ENCODE measurements around the gene P4HB.
A peak's percentile ranks its signal among the peaks of the same experiment; 100 is the strongest.

P4HB gene

GRCh38 chr17:81811705-81812570 lies 48.4 kb downstream of the P4HB start:
- peaks cover 23% of the 10 kb centered on the region for H3K27me3 Mint-ChIP-seq

GRCh38 chr17:81810892-81811704 lies 49.2 kb downstream of the P4HB start:
- no peak for DNase-seq (ENCODE audit: low spot score in 2 of 2)
- H3K4me3 Mint-ChIP-seq: no peak overlapping the region
- no peak for ATAC-seq (ENCODE audit: low read depth)
- H3K4me1 Mint-ChIP-seq: peaks cover 5% of the 10 kb centered on the region
- H3K27ac Mint-ChIP-seq: no peak overlapping the region
- no peaks in the 10 kb centered on the region for H3K36me3 Mint-ChIP-seq
- peaks cover 21% of the 10 kb centered on the region for H3K27me3 Mint-ChIP-seq
- H3K9me3 Mint-ChIP-seq: no peaks in the 10 kb centered on the region

More at GRCh38 chr17:81811705-81812570, 48.4 kb downstream of the P4HB start:
- Mint-ChIP-seq H3K4me3 (no peak overlapping the region), H3K27ac (no peak overlapping the region), H3K4me1 (peaks cover 5% of the 10 kb centered on the region), H3K9me3 (no peaks in the 10 kb centered on the region), H3K36me3 (no peaks in the 10 kb centered on the region)
- no peak for ATAC-seq (ENCODE audit: low read depth)
- no peak for DNase-seq (ENCODE audit: low spot score in 2 of 2)

- Mint-ChIP-seq H3K27ac (no peak overlapping the region), H3K36me3 (no peaks in the 10 kb centered on the region), H3K4me3 (no peak overlapping the region), H3K27me3 (peaks cover 21% of the 10 kb centered on the region), H3K9me3 (no peaks in the 10 kb centered on the region), H3K4me1 (peaks cover 5% of the 10 kb centered on the region)
- ATAC-seq (ENCODE audit: low read depth) (no peak), DNase-seq (ENCODE audit: low spot score in 2 of 2) (no peak)
Measured at GRCh38 chr17:81810476-81810875, 49.9 kb downstream of the P4HB start.

- H3K4me3 Mint-ChIP-seq: no peak overlapping the region
Measured at GRCh38 chr17:81809556-81809998, 50.8 kb downstream of the P4HB start.

GRCh38 chr17:81808778-81809555 lies 51.4 kb downstream of the P4HB start:
- no peak for DNase-seq (ENCODE audit: low spot score in 2 of 2)
- Mint-ChIP-seq H3K27ac (peak overlapping the region; percentile 60), H3K4me1 (peaks cover 5% of the 10 kb centered on the region), H3K9me3 (no peaks in the 10 kb centered on the region), H3K27me3 (peaks cover 21% of the 10 kb centered on the region), H3K4me3 (no peak overlapping the region), H3K36me3 (no peaks in the 10 kb centered on the region)
- peak; percentile 45 for ATAC-seq (ENCODE audit: low read depth)

More at GRCh38 chr17:81809556-81809998, 50.8 kb downstream of the P4HB start:
- DNase-seq (ENCODE audit: low spot score in 2 of 2) (no peak), ATAC-seq (ENCODE audit: low read depth) (no peak)
- peak overlapping the region; percentile 60 for H3K27ac Mint-ChIP-seq
- H3K27me3 Mint-ChIP-seq: peaks cover 21% of the 10 kb centered on the region
- no peaks in the 10 kb centered on the region for H3K36me3 Mint-ChIP-seq
- H3K9me3 Mint-ChIP-seq: no peaks in the 10 kb centered on the region
- peaks cover 5% of the 10 kb centered on the region for H3K4me1 Mint-ChIP-seq

DNA sequence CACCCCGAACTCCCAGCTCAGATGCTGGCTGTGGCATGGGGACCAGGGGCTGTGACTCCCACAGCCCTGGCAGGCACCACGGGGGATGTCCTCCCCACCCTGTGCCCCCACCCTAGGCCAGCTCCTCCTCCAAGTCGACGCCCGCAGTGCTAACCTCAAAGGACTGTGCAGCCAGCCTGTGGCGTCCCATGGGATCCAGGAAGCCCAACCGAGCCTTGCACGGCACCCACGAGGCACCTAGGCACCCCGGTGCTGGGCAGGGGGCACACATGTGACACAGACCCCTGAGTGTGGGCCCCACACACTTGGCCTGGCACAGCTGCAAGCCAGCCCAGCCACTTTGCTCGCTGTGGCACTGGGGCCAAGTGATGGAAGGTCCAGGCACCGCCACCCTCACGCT lies 52.5 kb downstream of the P4HB start:
- H3K9me3 Mint-ChIP-seq: no peaks in the 10 kb centered on the region
- no peaks in the 10 kb centered on the region for H3K36me3 Mint-ChIP-seq
- H3K4me3 Mint-ChIP-seq: no peak overlapping the region
- H3K27me3 Mint-ChIP-seq: peaks cover 25% of the 10 kb centered on the region
- DNase-seq (ENCODE audit: low spot score in 2 of 2) (no peak), ATAC-seq (ENCODE audit: low read depth) (no peak)
- peaks cover 5% of the 10 kb centered on the region for H3K4me1 Mint-ChIP-seq
- H3K27ac Mint-ChIP-seq: no peak overlapping the region

- Mint-ChIP-seq H3K27ac (no peak overlapping the region), H3K9me3 (no peaks in the 10 kb centered on the region), H3K36me3 (no peaks in the 10 kb centered on the region), H3K4me1 (peaks cover 5% of the 10 kb centered on the region), H3K4me3 (no peak overlapping the region), H3K27me3 (peaks cover 31% of the 10 kb centered on the region)
- ATAC-seq (ENCODE audit: low read depth) (no peak), DNase-seq (ENCODE audit: low spot score in 2 of 2) (no peak)
Measured at GRCh38 chr17:81807210-81807719, 53.1 kb downstream of the P4HB start.

DNA sequence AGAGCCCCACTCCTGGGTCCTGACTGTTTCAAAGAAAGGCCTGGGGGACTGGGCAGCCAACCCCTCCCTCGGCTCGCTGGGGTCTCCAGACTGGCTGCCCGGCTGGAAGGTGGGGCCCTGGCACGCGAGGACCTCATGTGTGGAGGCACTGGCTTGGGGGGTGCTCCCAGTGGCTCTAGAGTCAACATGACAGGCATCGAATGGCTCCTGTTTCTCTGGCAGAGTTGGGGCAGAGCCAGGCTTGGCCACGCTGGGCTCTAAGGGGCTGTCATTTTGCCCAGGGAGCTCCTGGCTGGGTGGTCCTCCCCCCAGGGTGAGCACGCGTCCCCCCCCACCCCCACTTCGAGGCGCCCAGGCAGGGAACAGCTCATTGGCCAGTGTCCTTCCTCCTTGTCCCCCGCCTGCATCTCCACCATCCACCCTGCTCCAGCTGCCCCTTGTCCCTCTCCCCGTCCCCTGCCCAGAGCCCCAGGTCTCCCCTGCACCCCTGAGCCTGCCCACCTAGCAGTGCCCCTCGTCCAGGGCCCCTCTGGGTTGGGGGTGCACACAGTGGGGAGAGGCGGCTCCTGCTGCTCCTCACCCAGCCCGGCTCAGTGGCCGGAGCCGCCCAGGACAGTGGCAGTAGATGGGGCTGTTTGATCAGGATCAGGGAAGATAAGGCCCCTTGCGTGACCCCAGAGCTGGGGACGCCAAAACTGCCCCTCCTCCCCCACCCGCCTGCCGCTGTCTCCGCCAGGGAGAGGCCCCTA lies 53.7 kb downstream of the P4HB start:
- H3K27me3 Mint-ChIP-seq: peaks cover 31% of the 10 kb centered on the region
- no peak overlapping the region for H3K27ac Mint-ChIP-seq
- H3K9me3 Mint-ChIP-seq: no peaks in the 10 kb centered on the region
- no peak for ATAC-seq (ENCODE audit: low read depth)
- H3K4me1 Mint-ChIP-seq: peaks cover 5% of the 10 kb centered on the region
- DNase-seq (ENCODE audit: low spot score in 2 of 2): no peak
- no peaks in the 10 kb centered on the region for H3K36me3 Mint-ChIP-seq
- H3K4me3 Mint-ChIP-seq: no peak overlapping the region

GRCh38 chr17:81805707-81806460 lies 54.5 kb downstream of the P4HB start:
- no peak overlapping the region for H3K27ac Mint-ChIP-seq
- DNase-seq (ENCODE audit: low spot score in 2 of 2) (no peak), ATAC-seq (ENCODE audit: low read depth) (peak; percentile 22)
- H3K36me3 Mint-ChIP-seq: no peaks in the 10 kb centered on the region
- peaks cover 34% of the 10 kb centered on the region for H3K27me3 Mint-ChIP-seq
- H3K4me3 Mint-ChIP-seq: no peak overlapping the region
- peaks cover 5% of the 10 kb centered on the region for H3K4me1 Mint-ChIP-seq
- H3K9me3 Mint-ChIP-seq: no peaks in the 10 kb centered on the region

DNA sequence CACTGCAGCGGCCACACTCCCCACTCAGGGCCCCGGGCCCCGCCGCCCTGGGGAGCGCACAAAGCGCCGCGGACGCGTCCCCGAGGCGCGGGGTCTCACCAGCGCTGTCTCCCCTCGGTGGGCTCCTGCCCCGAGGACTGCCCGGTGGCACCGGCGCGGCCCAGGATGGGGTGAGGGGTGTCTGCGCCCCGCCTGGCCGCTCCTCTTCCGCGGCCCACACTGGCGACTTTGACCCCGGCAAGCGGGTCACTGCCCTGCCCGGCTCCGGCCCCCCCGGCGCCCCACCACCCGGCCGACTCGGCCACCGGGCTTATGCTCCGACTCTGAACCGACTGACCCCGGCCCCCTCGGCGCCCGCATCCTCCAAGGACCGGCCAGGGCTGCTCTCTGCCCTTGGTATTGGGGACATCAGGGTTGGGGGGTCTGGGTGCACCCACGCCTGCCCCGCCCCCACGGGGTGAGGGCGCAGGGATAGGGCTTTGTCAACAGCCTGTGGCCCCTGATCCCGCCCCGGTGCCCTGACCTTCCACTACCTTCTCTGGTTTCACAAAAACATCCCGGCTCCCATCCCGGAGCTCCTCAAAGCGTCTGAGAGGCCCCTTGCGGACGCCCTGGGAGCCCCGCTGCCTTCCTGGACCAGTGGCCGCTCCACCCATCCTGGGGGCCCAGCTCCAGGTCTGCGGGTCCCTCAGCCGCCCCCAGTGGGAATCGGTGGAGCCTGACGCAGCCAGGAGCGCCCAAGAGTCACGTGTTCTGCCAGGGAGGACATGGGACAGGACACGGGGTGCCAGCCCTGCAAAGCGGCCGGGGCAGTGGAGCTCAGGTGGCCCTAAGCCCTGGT lies 55.6 kb downstream of the P4HB start:
- Mint-ChIP-seq H3K36me3 (no peaks in the 10 kb centered on the region), H3K9me3 (peaks cover 2% of the 10 kb centered on the region), H3K4me1 (peaks cover 5% of the 10 kb centered on the region), H3K27ac (no peak overlapping the region), H3K4me3 (no peak overlapping the region), H3K27me3 (peaks cover 32% of the 10 kb centered on the region)
- DNase-seq (ENCODE audit: low spot score in 2 of 2) (no peak), ATAC-seq (ENCODE audit: low read depth) (no peak)

DNA sequence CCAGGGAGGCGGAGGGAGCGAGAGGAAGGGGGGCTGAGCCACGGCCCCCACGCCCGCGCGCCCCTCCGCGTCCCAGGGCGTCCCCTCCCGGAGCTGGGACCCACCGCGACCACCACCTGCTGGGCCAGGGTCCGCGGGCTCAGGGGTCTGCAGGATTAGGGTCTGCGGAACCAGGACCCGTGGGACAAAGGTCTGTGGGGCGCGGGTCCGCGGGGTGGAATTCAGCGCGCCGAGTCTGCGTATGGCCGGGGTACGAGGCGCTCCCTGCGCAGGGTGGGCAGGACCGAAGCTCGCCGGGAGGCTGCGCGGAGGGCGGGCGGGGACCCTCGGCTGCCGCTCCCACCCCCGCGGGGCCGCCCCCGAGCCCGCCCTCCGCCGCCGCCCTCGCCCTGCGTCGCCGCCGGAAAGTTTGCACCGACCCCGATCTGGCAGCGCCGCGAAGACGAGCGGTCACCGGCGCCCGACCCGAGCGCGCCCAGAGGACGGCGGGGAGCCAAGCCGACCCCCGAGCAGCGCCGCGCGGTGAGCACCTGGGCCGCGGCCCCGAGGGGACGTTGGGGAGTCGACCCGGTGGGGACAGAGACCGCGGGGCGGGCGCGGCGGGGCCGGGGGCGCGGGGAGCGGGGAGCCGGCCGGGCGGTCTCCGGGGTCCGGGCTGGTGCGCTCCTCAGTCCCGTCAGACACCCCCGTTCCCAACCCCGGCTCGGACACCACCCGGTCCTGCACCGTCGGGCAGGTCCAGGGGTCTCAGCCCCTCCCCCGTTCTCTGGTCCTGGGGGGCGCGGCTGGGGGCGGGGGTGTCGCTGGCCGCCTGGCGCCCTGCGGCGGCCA lies 56.4 kb downstream of the P4HB start, which contains the start of gene GCGR:
GCGR (plus strand) TSS at position 423 of the 831 bp plus-strand sequence. CDS start 4,869 bp downstream, outside the sequence.
- no peak for DNase-seq (ENCODE audit: low spot score in 2 of 2)
- no peaks in the 10 kb centered on the region for H3K4me1 Mint-ChIP-seq
- H3K4me3 Mint-ChIP-seq: no peak within 1 kb of the TSS
- H3K27me3 Mint-ChIP-seq: peaks cover 26% of the 10 kb centered on the region
- H3K27ac Mint-ChIP-seq: no peak within 1 kb of the TSS
- no peak for ATAC-seq (ENCODE audit: low read depth)
- H3K36me3 Mint-ChIP-seq: no peaks in the 10 kb centered on the region
- peaks cover 2% of the 10 kb centered on the region for H3K9me3 Mint-ChIP-seq

Measured in memory B cell (primary cell).